Epithelial cell of esophagus (primary cell): ENCODE measurements around the gene VTN.

Source experiments
- DNase-seq: peaks from one replicate; pipeline ENCODE4 v3.0.0; 2010; ENCODE audit warnings: low read depth
- H3K4me3 ChIP-seq: 2 replicates; pipeline ENCODE4 v1.5.1; 2011; ENCODE audit warnings: mild to moderate bottlenecking, low read length, control low read depth
- TF ChIP-seq, protein P1 (sequence below): IDR thresholded peaks from 2 replicates; pipeline ENCODE4 v1.5.1; 2011; ENCODE audit warnings: low read depth, mild to moderate bottlenecking, low read length, control low read depth, inconsistent platforms; ENCODE audit not compliant: insufficient read depth; ENCODE audit errors: missing control alignments

VTN gene

DNA sequence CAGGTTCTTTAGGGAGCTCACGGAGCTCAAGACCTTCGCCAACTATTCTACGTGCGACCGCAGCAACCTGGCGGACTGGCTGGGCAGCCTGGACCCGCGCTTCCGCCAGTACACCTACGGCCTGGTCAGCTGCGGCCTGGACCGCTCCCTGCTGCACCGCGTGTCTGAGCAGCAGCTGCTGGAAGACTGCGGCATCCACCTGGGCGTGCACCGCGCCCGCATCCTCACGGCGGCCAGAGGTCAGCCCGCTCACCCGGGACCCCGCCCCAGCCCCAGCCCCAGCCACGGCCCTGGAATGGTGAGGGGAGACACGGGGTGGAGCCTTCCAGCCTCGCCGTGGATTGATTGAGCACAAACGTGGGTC lies 14.9 kb upstream of the VTN start:
- no peak for DNase-seq
- H3K4me3 ChIP-seq = peak overlapping the region; percentile 39
- TF ChIP-seq, protein P1, sequence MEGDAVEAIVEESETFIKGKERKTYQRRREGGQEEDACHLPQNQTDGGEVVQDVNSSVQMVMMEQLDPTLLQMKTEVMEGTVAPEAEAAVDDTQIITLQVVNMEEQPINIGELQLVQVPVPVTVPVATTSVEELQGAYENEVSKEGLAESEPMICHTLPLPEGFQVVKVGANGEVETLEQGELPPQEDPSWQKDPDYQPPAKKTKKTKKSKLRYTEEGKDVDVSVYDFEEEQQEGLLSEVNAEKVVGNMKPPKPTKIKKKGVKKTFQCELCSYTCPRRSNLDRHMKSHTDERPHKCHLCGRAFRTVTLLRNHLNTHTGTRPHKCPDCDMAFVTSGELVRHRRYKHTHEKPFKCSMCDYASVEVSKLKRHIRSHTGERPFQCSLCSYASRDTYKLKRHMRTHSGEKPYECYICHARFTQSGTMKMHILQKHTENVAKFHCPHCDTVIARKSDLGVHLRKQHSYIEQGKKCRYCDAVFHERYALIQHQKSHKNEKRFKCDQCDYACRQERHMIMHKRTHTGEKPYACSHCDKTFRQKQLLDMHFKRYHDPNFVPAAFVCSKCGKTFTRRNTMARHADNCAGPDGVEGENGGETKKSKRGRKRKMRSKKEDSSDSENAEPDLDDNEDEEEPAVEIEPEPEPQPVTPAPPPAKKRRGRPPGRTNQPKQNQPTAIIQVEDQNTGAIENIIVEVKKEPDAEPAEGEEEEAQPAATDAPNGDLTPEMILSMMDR = no peak

DNA sequence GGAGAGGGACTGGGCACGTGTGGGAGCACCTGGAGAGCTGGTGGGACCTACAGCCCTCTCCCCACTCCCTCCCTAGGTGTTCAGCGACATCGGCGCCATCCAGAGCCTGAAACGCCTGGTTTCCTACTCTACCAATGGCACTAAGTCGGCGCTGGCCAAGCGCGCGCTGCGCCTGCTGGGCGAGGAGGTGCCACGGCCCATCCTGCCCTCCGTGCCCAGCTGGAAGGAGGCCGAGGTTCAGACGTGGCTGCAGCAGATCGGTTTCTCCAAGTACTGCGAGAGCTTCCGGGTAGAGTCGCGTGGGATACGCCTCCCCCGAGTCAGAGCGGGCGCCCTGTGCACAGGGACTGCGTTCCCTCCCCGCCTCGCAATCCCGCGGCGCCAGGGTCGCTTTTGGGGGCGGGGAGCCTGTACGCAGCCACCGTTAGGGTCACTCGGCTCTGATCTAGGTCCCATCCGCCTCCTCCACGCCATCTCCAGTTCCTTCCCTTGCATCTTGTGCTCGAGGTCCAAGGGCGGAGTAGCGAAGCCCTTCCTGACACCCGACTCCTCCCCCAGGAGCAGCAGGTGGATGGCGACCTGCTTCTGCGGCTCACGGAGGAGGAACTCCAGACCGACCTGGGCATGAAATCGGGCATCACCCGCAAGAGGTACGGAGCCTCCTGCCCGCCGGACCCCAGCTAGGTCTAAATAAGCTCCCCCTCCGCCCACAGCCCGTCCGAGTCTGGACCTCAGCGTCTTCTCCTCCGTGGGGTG lies 14.4 kb upstream of the VTN start:
- peak overlapping the region; percentile 39 for H3K4me3 ChIP-seq
- no peak for DNase-seq
- TF ChIP-seq, protein P1 = no peak

DNA sequence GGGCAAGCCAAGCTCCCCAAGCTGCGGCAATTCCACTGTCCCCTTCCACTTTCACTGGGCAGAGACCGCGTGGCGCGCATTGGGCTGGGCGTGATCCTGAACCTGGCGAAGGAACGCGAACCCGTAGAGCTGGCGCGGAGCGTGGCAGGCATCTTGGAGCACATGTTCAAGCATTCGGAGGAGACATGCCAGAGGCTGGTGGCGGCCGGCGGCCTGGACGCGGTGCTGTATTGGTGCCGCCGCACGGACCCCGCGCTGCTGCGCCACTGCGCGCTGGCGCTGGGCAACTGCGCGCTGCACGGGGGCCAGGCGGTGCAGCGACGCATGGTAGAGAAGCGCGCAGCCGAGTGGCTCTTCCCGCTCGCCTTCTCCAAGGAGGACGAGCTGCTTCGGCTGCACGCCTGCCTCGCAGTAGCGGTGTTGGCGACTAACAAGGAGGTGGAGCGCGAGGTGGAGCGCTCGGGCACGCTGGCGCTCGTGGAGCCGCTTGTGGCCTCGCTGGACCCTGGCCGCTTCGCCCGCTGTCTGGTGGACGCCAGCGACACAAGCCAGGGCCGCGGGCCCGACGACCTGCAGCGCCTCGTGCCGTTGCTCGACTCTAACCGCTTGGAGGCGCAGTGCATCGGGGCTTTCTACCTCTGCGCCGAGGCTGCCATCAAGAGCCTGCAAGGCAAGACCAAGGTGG lies 11.2 kb upstream of the VTN start:
- TF ChIP-seq, protein P1 = peak; percentile 37

DNA sequence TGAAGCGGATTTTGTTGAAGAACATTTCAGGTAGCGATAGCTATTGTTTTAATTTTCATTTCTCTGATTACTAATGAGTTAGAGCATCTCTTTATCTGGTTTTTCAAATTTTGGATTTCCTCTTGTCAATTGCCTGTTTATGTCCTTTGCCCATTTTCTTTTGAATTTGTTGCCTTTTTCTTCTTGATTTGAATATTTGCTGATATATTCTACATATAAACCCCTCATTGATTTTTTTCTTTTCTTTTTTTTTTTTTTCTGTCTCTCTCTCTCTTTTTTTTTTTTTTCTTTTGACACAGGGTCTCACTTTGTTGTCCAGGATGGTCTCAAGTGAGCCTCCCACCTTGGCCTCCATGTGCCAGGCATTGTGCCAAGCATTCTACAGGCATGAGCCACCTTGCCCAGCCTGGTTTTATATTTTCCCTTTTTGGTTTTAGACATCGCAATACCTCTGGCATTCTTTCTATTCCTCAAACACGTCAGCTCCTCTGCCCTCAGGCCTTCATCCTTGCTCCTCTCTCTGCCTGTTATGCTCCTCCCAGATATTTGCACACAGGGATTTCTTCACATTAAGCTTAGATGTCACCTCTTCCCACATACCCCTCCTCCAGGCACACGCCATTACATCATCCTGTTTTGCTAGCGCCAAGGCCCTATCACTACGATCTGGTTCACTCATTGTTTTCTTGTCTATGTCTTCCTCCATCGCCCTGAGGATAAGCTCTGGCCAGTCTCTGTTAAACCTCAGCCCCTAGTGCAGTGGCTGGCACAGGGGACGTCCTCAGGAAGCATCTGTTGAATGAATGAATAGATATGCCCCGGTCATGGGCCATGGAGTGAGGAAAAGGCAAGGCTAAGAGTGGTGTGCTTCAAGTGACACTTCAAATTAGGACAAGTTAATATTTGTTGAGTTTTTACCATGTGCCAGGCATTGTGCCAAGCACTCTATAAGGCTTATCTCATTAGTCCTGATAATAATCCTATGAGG lies 10.0 kb upstream of the VTN start:
- peak; percentile 100 for DNase-seq
- TF ChIP-seq, protein P1 = no peak
- H3K4me3 ChIP-seq = no peak overlapping the region

More for the DNA sequence above, 11.2 kb upstream of the VTN start:
- H3K4me3 ChIP-seq = no peak overlapping the region
- DNase-seq = peak; percentile 44

DNA sequence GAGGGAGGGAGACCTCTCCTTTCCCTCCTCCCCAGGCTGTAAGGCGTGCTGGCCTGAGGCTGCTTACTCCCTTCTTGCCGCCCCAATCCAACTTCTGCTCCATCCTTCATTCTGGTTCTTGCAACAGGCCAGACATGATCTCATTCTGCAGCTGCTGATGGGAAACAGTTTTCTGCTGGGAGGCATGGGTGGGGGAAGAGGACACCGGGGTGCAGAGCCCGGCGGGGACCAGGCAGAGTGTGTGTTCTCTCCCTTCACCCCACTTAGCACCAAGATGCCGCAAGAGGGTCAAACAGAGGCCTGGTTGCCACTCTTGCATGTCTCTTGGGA lies 2.8 kb upstream of the VTN start:
- TF ChIP-seq, protein P1 = no peak
- H3K4me3 ChIP-seq = no peak overlapping the region
- no peak for DNase-seq

DNA sequence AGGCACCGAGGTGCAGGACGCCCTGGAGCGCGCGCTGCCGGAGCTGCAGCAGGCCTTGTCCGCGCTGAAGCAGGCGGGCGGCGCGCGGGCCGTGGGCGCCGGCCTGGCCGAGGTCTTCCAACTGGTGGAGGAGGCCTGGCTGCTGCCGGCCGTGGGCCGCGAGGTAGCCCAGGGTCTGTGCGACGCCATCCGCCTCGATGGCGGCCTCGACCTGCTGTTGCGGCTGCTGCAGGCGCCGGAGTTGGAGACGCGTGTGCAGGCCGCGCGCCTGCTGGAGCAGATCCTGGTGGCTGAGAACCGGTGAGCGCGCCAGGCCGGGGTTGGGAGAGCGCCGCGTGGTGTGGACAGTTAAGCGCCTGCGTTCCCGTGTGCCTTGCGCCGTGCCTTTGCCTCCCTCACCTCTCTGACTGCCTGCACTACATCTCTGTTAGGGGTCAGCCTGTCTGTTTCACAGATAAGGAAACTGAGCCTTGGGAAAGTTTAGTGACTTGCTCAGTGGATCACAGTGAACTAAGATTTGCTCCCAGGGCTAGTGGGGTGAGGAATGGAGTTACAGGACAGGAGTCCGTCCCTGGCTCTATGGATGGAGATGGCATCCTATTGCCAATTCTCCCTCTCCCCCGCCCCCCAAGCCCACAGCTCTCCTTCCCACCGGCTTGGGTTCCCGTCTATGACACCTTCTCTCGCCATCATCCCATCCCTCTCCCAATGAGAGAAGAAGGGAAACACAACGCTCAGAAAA lies 2.3 kb upstream of the VTN start:
- TF ChIP-seq, protein P1 = no peak
- DNase-seq = no peak
- H3K4me3 ChIP-seq = no peak overlapping the region
